Fibroblast of the conjunctiva (primary cell): ENCODE results near the gene DESI2.

Experiments used
- DNase-seq: peaks from one replicate; pipeline ENCODE4 v3.0.0-alpha.2; 2010; ENCODE audit warnings: low read depth

The DESI2 gene

DNA sequence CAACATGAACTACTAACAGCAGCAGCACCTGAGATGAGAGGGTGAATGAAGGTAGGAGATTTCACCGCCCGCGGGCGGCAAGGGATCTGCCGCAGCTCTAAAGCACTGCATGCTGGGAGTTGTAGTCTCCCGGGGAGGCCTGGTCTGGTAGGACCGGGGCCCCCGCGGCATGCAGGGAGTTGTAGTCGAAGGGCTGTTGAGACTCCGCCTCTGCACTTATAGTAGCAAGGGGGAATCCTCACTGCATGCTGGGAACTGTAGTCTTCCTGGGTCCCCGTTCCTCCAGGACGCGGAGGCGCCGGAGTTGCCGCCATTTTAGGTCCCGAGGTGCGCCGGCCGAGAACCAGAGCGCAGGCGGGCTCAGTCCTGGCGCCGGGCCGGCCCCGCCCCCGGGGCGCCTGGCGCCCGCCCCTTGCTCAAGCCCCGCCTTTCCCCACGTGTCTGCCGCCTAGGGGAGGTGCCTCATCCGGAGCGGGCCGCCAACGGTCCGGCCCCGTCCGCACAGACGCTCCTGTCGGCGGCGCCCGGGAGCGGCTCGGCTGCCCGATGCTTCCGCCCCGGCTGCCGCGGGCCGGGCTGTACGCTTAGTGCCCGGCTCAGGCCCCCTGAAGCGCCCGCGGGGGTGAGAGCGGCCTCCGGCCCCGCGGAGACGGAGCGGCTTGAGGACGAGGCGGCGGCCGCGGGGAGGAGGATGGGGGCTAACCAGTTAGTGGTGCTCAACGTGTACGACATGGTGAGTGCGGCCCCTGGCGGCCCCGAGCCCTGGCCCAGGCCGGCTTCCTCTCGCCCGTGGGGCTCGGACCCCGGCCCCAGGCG is at the start of gene DESI2:
TSS of gene DESI2 (plus strand) at position 504 of the 816 bp plus-strand sequence. CDS start at position 692, 188 bp downstream.
- DNase-seq, result peak; percentile 99

DNA sequence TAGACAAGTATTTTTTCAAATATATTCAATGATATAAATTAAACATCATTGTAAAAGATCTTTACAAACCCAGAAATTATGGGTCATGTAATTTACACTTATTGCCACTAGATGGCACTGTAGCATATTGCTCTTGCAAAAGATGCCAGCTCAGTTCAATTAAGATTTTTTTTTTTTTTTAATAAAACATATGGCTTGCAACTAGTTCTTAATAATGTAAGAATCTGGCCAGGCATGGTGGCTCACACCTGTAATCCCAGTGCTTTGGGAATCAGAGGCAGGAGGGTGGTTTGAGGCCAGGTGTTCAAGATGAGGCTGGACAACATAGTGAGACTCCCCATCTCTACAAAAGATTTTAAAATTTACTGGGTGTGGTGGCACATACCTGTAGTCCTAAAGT is 49.4 kb upstream of the DESI2 start:
- DNase-seq, result no peak

DNA sequence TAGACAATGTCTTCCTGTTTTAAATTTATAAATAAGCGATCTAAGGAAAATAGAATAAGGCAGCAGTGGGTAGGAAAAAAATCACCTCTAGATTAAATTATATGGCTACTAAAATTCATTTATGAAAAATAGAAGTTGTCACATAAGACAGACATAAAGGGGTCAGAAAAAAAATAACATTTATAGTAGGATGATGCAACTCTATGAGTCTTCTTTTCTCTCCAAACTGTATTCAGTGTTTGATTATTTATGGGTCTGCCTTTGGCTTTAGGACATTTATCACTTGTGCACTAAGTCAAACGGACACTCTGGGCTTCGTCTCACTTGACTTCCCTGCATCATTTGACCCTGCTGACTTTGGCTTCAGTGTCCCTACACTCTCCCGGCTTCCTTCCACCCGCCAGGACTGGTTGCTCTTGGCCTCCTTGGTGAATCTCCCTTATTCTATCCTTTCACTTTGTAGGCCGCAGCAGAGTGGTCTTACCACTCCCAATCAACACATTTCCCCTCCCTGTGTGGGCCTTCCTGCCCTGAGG is 47.0 kb upstream of the DESI2 start:
- DNase-seq, result no peak

DNA sequence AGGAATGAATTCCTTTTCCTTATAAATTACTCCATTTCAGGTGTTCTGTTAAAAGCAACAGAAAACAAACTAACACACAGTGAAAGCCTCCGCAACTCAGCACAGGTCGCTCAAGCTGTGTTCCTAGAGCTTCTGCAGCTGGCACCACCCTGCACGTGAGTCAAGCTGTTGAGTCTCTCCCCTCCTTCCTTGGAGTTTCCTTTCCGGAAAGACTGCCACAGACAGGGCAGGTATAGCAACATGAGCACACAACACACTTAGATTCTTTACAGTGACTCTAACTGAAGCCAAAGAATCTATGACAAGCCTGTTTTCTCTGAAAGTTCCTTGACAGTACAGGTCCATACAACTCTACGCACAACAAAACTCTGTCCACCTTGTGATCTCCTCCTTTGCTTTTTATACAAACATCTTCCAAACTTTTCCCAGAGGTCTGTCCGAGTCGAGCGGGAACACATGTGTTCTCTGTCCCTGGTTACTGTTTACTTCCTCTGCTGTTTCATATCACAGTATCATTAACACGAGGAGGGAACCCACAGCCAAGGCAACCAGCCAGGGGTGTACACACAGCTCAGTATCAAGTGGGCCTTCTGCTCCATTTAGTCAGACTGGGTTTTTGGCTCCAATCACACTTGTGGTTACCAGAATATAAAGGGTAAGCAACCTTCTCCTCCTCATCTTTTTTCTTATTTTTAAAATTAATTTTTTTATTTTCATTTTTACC is 38.7 kb upstream of the DESI2 start:
- no peak for DNase-seq

DNA sequence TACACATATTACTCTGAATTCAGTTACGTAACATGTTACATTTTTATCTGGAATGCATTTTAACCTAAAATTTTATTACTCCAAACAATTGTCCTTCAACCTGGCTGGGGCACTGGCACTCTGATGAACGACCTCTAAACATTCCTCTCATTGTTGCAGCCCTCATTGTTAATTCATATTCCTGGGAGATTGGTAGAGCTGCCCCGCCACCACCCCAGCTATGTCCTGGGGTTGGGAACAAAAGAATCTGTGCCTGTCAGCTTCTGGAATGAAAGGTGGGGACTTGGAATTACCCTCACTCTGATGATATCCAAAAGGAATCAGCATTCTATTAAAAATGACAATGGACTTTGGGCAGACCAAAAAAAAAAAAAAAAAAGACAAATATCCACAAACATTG is 38.0 kb upstream of the DESI2 start:
- DNase-seq, result no peak

DNA sequence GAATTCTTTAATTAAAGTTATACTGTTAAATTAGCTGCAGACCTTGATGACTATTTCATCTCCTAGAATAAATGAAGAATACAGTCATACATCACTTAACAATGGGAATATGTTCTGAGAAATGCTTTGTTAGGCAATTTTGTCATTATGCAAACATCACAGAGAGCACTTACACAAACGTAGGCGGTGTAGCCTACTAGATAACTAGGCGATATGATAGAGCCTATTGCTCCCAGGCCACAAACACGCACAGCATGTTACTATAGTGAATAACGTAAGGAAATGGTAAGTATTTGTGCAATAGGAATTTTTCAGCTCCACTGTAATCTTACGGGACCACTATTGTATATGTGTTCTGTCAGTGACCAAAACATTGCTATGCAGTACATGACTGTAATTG is 37.6 kb upstream of the DESI2 start:
- no peak for DNase-seq

DNA sequence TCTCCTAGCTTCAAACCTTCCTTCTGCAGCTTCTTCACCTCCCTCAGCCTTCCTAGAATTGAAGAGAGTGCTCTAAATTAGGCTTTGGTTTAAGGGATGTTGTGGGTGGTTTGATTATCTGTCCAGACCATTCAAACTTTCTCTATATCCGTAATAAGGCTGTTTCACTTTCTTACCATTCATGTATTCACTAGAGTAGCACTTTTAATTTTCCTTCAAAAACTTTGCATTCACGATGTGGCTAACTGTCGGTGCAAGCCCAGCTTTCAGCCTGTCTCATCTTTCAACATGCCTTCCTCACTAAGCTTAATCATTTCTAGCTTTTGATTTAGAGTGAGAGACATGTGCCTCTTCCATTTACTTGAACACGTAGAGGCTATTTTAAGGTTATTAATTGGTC is 26.2 kb upstream of the DESI2 start:
- no peak for DNase-seq

DNA sequence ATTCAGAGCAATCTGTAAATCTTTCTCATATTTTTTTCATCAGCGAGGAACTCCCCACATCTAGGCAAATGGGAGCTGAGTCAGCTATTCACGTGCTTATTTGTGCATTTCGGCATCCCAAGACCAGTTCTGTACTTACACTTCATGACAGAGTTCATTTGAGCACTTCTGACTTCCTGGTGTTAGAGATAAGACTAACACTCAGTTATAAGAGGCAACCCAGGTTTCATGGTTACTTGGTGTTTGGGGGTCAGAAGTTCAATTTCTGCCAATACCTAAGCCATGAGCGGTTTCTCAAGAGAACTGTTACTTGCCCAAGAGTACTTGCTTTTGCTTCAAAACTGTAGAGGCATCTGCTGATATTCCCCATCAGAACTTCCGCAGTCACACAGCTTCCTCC is 24.1 kb upstream of the DESI2 start:
- no peak for DNase-seq

DNA sequence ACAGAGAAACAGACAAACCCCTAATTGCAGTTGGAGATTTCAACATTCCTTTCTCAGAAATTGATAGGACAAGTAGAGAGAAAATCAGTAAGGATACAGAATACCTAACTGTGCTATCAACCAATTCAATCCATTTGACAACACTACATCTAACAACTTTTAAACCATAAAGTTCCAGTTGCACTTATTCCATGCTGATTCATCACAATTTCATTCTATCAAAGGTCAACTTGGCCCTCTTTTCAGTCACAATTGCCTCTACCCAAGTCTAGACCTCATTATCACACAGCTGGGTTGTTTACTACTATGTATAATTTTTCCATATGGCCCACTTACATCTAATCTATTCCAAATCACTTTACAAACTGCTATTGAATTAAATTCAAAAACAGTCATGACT is 19.8 kb upstream of the DESI2 start:
- DNase-seq, result no peak

DNA sequence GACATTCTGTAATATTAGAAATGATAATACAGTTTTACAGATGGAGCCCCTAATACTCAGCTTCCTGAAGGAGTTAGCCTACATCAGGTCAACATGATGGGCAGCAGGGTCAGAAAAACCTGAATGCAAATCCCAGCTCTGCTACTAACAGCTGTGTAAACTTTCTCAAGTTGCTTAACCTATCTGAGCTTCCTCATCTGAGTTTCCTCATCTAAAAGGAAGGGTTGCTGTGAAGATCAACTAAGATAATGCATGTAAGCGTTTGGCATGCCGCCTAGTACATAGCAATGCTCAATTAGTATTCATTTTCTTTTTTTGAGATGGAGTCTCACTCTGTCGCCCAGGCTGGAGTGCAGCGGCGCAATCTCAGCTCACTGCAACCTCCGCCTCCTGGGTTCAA is 18.4 kb upstream of the DESI2 start:
- no peak for DNase-seq

DNA sequence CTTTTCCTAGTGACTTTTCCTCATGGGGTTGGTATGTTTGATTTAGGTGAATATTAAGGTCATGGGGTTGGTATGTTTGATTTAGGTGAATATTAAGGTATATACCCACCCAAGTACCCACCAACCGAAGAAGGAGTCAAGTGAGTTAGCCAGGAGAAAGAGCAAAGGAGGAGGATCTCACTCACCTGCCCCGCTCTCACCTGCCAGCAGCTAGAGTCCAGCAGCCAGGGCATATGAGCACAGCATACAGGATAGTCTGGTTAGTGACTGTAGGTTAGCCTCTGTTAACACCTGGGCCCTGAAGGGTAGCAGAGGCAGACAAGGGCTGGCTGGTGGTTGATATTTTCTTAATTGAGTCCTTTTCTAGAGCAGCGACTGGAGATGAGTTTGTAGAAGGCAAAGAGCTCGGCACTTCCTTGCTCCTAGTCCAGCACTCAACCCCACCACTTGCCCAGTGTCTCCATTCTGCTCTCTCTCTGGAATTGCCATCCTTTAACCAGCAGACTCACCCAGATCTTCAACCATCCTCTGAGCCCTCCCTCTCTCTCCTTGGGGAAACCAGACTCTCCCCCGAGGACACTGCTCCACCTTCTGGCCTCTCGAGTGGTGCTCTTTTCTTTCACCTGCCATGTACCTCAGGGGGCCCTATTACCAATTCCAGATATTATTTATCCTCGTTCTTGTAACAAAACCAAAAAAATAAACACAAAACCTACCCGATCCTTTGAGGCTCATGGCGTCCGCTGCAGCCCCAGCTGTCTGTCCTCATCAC is 16.3 kb upstream of the DESI2 start:
- no peak for DNase-seq

DNA sequence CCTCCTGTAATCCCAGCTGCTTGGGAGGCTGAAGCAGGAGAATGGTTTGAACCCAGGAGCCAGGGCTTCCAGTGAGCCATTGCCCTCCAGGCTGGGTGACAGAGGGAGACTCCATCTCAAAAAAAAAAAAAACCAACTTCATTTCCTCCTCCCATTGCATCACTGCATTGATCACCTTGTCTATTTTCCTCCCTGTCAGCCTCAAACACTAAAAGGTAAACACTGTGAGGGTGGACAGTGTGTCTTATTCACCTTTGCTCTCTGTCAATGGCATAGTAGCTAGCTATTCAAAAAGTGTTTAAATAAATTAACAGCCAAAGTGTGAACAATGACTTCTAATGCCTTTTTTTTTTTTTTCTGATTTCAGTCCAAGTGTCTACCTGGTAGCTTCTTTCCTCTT is 13.4 kb upstream of the DESI2 start:
- DNase-seq, result no peak

DNA sequence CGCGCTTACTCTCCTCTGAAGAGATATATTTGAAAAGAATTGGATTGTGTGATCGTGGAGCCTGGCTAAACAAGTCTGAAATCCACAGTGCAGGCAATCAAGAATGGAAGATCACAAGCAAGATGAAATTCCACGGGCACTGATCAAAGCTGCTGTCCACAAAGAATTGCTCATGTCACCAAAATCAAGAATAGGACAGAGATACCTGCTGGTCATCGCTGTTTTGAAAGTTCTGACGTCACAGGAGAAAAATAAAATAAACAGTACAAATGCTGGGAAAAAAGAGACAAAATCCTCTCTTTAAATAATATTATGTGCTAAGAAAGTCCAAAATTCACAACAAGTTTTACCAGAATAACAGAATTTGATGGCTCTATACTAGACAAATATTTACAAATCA is 12.0 kb upstream of the DESI2 start:
- DNase-seq, result no peak

DNA sequence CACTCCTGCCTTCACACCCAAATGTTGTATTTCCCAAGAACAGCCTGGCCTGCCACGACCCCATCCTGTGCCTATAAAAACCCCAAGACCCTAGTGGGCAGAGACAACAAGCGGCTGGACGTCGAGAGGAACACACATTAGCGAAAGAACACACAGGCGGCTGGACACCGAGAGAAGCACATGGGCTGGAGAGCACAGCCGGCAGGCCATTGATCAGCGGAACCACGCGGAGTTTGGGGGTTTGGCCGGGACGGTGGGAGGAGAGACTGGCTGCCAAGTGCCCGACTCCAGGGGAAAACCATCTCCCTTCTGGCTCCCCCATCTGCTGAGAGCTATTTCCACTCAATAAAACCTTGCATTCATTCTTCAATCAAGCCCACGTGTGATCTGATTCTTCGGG is 10.4 kb upstream of the DESI2 start:
- DNase-seq, result no peak

DNA sequence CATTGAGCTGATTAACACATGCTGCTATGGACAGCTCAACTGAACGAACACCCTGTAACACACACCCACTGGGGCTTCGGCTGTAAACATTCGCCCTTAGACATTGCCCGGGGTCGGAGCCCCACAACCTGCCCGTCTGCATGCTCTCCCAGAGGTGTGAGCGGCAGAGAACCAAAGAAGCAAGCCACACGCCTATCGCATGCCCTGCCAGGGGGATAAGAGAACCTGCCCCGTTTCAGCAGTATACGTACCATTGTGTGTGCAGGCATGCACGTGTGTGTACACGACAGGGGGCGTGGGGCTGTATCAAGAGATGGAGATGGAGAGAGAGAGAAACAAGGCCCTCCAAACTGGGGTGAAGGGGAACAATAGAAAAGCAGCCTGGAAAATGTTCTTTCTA is 9.9 kb upstream of the DESI2 start:
- DNase-seq, result no peak

DNA sequence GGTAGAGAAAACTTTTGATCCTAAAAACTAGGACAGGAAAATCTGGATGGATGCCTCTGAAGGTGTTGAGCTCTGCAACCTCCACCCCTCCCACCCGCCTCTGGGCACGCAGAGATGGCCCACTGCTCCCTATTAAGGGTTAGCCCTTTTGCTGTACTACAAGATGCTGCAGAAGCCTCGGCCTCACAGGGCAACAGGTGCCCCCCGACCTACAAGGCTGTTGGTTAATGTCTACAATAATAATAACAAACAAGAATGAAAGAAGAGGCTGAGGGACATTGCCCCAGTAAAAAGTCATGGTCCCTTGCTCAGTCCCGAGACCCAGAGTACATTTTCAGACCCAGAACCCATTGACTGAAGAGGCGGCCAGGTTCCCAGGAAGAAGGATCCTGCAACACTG is 7.5 kb upstream of the DESI2 start:
- no peak for DNase-seq

DNA sequence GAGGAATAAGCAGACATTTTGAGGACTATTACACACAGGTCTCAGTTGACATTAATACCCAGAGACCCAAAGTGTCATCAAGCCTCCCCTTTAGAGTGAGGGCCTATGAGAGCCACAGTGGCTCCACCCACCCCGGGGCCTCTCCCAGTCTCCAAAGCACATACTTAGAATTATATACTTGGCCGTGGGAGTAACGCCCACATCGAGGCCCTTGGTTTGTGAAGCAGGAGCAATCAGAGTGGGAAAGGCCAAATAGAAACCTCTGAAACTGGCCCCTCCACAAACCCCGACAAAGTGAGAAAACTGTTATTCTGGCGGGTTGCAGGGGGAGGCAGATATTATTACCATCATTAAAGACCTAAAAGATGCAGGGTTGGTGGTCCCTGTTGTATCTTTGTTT is 7.0 kb upstream of the DESI2 start:
- no peak for DNase-seq

DNA sequence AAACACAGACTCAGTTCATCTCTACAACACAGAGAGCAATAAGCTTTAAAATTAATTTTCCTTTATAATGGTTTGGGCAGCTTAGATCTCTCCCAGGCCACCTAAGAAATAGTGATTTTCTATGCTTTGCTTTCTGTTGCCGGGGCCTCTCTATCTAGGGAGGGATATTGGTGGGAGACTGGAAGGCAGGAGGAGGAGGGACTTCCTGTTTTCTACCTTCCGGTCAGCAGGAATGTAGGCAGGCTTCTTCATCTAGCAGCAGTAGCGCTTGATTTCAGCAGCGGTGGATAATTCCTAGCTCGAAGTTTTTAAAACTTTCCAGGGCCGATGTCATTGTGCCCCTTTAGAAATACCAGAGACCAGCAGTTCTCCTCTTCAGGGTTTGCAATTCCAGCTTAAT is 5.1 kb upstream of the DESI2 start:
- DNase-seq, result no peak

DNA sequence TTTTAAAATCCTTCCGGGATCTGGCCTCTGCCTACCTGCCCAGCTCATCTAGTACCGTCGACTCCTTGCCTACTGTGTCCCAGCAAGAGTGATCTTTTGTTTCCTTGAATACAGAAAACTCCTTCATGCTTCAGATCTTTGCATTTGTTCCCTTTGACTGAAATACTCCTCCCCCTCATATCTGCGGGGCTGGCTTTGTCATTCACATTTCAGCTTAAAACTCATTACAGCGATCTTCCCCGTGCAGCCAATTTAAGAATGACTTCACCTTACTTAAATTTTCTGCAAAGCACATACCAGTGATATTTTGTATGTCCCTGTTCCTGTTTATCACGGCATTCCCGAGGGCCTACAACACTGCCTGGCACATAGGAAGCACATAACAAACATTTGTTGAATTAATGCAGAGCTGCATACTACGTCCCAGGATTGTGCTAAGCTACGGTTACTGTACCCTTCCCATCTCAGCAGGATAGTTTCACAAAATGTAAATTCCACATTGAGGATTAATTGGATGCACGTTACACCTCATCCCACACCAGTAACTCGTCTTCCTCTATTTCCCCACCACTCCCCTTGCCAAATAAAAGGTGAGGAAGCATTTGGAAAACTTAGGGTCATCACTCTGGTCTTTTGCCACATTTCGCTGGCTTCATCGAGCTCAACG is 837 bp upstream of the DESI2 start:
- DNase-seq, result no peak

DNA sequence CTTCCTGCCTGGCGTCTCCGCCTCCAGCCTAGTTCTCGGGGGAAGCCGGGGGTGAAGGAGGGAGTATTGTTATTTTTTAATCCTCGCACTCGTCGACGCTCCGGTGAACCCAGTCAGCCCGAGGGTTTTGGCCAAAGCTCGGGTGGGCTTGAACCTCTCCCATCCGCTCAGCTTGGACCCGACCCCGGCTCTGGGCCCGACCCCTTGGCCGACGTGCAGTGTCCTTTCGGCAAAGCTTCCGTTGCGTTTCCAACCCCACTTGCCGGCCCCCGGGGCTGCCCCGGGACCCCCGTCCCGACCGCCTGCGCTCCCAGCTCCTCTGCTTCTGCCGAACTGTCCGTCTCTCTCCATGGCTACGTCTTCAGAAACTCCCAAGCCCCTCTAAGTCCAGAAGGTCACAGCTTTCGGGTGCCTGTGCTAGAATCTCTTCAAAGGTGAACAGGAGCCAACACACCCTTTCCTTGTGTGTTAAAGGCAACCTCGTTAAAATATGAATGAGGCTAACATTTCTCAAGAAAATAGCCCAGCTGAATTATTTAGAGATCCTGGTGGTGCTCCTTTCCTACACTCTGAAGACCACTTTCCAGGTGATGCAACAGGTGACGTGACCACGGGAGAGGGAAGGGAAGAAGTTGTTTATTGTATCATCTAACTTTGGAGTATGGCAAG is 647 bp downstream of the DESI2 start:
- no peak for DNase-seq
